HPDE6-E6E7 (cell line): Measurements from ENCODE around the gene PRAME.
"Not testable (repeated sequence)": the region's sequence is repeated elsewhere in the genome, so short reads cannot be mapped to it uniquely, and the experiment has no call there.

Experiments used
- DNase-seq: peaks from one replicate; pipeline ENCODE4 v3.0.0; 2011; ENCODE audit warnings: missing footprints; ENCODE audit errors: extremely low spot score

Gene PRAME

GRCh38 chr22:22558972-22559603 is at the start of gene PRAME:
Gene PRAME (minus strand): TSS chr22:22559265. CDS start chr22:22556832, 2,433 bp downstream.
- DNase-seq, result no peak

- DNase-seq, result not testable (repeated sequence)
These were observed 49.0 kb upstream of the PRAME start for GRCh38 chr22:22608022-22608421.

- no peak for DNase-seq
These were observed 46.0 kb upstream of the PRAME start for GRCh38 chr22:22605074-22605404.

DNA sequence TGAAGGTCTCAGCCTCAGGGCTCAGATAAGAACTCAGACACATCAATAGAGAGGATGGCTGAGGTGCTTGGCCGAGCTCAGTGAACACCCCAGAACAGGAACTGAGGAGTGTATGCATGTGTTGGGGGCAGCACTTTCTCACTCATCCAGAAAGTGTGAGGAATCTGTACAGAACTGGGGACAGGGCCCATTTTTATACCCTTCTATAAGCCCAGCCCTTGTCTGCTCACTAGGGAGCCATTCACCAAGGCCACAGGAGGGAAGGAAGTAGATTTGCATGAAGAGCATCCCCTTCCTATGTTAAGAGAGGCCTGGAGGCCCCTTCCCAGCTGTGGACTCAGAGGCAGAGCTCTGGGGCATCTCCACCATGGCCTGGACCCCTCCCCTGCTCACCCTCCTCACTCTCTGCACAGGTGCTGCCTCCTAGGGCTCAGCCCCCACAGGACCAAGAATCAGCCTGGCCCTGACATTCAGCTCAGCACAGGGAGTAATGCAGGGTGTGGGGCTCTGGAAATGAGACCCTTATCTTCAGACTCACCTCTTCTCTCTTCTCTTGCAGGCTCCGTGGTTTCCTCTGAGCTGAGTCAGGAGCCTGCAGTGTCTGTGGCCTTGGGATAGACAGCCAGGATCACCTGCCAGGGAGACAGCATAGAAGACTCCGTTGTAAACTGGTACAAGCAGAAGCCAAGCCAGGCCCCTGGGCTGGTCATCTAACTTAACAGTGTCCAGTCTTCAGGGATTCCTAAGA is 45.4 kb upstream of the PRAME start:
- DNase-seq, result no peak

GRCh38 chr22:22603470-22603947 is 44.4 kb upstream of the PRAME start:
- no peak for DNase-seq

DNA sequence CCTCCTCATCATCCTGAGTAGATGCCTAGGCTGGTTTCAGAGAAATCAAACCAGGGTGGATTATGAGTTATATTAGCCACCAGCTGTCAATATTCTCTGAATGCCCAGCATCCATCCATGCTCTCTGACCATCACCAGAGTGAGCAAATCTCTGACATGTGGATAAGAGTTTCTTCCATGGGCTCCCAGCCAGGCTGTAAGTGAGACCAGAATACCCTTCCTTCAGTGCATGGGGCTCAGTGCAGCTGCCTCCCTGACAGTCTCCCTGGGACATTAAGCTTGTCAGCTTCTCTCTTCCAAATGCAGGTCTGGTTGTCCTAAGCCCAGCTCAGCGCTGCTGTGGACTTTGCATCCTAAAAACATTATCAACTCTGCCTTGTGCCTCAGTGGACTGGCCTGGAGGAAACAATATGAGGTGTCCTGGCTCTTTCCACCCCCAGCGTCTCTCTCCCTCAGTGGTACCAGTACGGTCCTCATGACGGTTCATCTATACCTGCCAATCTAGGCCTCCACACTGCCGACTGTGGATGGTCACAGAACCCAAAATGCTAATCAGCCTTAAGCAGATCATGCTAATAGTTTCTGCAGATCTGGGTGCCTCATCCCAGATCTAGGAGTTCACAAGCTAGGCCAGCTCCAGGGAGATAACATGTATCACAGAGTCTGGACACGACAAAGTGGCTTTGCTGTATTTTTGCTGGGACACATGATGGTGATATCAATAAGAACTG is 41.6 kb upstream of the PRAME start:
- DNase-seq, result no peak

DNA sequence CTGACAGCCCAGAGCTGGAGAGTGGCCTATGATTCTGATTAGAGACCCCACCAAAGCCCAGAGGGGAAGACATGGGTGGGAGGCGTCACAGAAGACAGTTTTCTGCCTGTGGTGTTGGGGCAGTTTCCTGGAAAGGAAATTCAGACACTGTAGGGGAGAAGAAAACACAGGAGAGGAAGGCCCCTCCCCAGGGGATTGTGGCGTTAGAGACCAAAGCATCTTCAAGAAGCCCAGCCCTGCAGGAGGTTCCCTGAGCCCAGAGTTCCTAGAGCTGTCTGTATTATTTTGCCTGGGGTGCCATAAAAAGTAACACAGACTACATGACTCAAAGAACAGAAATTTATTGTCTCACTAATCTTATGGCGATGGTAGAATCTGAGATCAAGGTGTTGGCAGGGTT is 40.2 kb upstream of the PRAME start:
- DNase-seq, result no peak

DNA sequence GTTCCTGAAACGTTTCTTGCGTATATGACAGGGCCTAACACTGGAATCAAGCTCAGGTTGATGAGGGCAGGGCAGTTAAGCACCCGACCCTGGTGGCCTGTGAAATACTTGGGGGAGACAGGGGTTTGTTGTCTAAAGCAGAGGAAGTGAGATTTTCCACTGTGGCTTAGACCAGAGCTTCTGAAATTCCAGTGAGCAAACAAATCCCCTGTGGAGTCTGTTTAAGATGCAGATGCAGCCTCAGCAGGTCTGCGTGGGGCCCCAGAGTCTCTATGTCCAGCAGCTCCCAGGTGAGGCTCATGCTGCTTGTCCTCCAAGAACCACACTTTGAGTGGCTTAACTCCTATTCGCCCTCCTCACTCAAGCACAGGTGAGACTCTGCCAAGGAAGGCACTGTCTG is 39.1 kb upstream of the PRAME start:
- no peak for DNase-seq

- no peak for DNase-seq
These were observed 36.2 kb upstream of the PRAME start for GRCh38 chr22:22595001-22595835.

DNA sequence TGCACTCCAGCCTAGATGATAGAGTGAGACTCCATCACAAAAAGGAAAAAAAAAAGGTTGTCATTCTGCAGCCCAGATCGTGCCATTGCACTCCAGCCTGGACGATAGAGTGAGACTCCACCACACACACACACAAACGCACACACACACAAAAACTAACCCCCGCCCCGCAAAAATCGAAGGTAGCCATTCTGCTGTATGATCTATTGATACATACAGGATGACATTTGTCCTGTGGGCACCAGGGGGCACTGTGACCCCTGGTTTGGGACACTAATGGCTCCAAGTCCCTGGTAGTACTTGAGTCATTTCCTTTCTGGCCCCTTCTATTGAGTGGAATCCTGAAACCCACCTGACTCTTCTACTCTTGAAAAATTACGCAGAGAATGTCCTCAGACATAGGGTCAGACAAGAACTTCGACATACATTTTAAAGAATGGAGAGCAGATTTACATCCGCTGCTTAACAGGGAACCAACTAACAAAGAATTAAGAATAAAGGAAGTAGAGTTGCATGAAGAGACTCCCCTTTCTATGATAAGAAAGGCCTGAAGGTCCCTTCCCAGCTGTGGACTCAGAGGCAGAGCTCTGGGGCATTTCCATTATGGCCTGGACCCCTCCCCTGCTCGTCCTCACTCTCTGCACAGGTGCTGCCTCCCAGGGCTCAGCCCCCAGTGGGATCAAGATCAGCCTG is 35.0 kb upstream of the PRAME start:
- peak; percentile 10 for DNase-seq

- DNase-seq, result no peak
These were observed 34.2 kb upstream of the PRAME start for GRCh38 chr22:22593250-22593649.

DNA sequence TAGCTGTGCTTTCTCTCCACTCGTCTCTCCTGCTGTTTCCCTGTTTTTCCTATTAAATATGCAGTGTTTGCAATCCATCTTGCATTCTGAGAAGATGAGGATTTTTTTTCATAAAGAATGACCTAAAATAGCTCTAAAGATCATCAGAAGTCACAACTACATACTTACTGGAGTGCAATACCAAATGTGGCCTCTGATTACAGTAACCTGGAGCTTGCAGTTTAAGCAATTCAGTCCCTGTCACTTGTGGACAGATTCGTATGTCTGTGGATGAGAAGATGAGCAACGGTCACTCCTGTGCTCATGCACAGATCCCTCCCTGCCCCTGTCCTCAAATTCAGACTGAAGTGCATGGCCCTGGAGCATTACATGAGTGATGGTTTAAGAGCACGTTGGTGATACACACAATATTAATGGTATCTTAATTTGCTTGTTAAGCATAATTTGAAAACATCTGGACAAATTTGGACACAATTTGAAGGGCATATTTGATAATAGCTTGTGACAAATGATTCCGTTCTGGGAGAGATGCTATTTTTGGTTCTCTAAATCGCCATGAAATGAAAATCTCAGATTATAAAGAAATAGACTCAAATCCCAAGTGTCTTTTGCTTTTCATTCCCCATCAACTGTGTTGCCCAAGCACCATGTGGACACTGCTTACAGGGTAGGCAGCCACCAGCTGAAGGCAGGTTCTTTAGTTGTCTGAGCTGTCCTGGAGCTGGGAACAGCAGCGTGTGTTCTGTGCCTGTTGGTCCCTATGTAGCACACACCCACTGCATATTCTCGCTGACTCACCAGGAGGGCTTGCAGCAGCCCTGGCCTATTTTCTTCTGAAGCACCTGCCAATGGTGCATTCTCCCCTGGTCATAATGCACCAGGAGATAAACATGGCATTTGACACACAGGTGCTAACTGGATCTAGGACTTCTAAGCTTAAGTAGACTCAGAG is 32.6 kb upstream of the PRAME start:
- DNase-seq, result no peak

- no peak for DNase-seq
These were observed 31.2 kb upstream of the PRAME start for GRCh38 chr22:22590136-22590891.

DNA sequence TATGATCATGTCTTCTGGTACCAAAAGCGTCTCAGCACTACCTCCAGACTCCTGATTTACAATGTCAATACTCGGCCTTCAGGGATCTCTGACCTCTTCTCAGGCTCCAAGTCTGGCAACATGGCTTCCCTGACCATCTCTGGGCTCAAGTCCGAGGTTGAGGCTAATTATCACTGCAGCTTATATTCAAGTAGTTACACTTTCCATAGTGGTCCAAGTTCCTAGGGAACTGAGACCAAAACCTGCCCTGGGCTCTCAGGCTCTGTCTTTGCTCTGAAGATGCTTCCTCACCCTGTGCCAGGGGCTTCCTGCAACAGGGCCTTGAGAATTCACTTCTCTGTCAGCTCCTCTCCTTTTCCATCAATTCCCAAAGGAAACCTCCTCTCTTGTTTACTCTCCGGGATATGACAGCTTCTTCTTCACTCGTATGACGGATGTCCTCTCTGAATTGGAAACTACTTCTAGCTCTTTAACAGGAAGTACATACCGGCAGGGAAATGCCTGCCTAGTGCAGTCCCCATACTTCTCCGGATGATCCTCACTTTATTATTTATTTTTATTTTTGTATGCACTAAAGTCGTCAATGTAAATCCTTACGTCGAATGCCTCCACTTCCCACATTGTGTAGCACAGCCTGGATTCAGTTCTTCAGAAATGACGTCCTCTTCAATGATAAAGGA is 29.6 kb upstream of the PRAME start:
- DNase-seq, result no peak

- DNase-seq, result no peak
These were observed 28.6 kb upstream of the PRAME start for GRCh38 chr22:22587577-22588188.

- DNase-seq, result no peak
These were observed 25.7 kb upstream of the PRAME start for GRCh38 chr22:22584722-22585121.

DNA sequence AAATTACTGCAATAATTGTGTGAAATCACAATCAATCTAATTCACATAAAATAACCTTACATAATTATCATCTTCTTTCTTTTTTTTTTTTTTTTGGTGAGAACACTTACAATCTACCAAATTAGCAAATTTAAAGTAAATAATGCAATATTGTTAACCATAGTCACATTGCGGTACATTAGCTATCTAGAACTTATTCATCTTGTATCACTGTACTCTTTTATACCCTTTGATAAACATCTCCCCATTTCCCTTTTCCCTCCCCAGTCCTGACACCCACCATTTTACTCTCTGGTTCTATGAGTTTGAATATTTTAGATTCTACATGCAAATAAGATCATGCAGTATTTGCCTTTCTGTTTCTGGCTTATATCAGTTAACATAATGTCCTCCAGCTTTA is 24.0 kb upstream of the PRAME start:
- DNase-seq, result no peak

- DNase-seq, result not testable (repeated sequence)
These were observed 22.5 kb upstream of the PRAME start for GRCh38 chr22:22581524-22581923.
